HG03565 (cell line): ENCODE results near the gene RPL32.
"Not testable (repeated sequence)": the region's sequence is repeated elsewhere in the genome, so short reads cannot be mapped to it uniquely, and the experiment has no call there.

Source experiments
- ATAC-seq: cut with Tn5 transposase; IDR thresholded peaks from one replicate; pipeline ENCODE4 v1.9.1; 2021; ENCODE audit warnings: mild to moderate bottlenecking, moderate library complexity; ENCODE audit not compliant: unreplicated experiment

Gene RPL32

GRCh38 chr3:12810013-12810780, 31.2 kb downstream of the RPL32 start:
- ATAC-seq = peak; percentile 95

- no peak for ATAC-seq
Measured at GRCh38 chr3:12809435-12809834, 31.9 kb downstream of the RPL32 start.

- ATAC-seq = no peak
Measured at GRCh38 chr3:12809001-12809400, 32.4 kb downstream of the RPL32 start.

GRCh38 chr3:12808587-12808986, 32.8 kb downstream of the RPL32 start:
- ATAC-seq = no peak

GRCh38 chr3:12807601-12808359, 33.6 kb downstream of the RPL32 start:
- ATAC-seq = no peak

DNA sequence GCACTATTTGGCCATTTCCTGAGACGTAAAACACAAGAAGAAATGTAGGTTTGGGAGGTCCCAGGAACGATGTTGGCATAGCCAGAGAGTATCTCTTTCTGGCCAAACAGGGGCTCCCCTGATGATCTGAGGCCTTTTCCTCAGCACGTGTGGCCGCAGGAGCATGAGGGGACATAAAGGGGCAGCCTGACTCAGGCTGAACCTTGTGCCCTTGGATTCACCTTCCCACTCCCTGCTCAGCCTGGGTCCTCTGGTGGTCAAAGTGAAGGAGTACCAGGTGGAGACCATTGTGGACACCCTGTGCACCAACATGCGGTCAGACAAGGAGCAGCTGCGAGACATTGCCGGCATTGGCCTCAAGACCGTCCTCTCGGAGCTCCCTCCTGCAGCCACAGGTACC, 34.3 kb downstream of the RPL32 start:
- no peak for ATAC-seq

- ATAC-seq = no peak
Measured at GRCh38 chr3:12803371-12803770, 38.0 kb downstream of the RPL32 start.

DNA sequence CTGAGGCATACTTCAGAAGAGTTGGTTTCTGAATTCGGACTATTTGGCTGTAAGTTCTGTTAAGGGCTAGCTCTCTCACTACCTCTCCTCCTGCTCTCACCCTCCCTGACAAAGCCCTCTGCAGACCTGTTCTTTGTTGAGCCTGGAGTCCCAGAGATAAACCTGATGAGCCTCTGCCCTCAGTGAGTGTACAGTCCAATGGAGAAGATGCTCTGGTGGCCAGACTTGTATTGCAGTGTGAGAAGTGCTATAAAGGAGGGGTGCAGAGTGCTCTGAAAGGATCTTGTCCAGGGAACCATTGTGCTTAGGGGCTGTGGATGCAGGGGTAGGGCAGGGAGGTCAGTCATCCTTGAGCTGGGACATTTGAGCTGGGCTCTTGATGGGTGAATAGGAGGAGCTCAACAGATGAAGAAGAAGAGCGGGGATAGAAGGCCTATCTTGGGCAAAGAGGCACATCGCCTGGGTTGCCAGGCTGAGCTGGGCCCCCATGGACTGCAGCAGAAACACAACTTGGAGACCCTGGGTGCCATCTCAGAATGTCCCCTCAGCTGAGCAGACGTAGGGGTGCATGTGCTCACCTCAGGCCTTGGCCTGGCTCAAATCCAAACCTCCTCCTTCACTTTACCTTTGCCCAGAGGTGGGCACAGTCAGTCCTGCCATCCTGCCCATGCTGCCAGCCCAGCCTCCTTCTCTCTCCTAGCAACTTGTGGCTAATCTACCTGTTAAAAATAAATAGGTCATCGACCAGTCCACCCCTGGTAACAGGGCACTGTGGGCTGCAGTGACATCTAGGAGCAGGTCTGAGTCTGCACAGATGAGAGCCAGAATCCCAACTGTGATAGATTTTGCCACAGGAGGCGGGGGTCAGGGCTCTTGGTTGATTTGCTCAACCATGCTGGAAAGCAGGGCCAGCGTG, 41.6 kb downstream of the RPL32 start:
- ATAC-seq = no peak

DNA sequence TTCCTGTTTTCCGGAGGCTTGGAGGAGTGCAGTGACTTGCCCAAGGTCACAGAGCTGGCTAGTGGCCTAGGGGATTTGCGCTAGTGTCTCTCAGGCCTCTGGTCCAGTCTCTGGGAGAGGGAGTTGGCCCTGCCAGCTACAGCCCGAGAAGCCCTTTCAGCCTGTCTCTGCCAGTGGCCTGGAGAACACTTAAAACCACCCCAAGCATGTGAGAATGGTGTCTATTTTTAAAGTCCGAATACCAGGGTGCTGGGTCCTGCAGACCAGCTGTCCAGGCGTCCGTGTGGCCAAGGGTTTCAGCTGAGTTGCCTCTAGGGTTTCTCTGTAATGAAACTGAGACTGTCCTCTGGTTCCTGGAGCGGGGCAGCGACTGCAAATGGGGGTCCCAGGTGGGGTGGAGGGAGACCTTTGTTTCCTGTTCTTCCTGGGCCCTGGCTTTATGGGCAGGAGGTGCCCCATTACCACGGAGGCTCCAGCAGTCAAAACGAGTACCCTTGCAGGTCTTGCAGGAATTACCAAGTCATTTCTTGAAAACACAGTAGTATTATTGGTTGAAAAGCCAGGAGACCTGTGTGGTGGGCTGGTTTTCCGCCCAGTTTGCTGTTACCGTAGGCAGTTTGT, 42.7 kb downstream of the RPL32 start:
- ATAC-seq = no peak

- ATAC-seq = no peak
Measured at GRCh38 chr3:12797892-12798558, 43.3 kb downstream of the RPL32 start.

- ATAC-seq = no peak
Measured at GRCh38 chr3:12797124-12797891, 44.1 kb downstream of the RPL32 start.

- ATAC-seq = no peak
Measured at GRCh38 chr3:12796171-12797123, 44.9 kb downstream of the RPL32 start, which contains the start of gene CAND2. Gene CAND2 (plus strand): TSS chr3:12796680. CDS start chr3:12796721, 41 bp downstream.

DNA sequence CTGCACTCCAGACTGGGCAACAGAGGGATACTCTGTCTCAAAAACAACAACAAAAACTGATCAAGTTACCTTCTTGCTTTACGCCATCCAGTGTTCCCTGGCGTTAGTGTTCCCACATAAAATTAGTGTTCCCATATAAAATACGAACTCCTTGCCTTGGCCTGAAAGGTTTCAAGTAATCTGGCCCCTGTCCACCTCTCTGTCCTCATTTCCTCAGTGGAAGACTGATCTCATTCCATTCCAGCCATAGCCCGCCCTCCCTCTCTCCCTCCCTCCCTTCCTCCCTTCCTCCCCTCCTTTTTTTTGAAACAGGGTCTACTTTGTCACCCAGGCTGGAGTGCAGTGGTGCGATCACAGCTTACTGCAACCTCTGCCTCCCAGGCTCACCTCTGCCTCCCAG, 47.7 kb downstream of the RPL32 start:
- no peak for ATAC-seq

- no peak for ATAC-seq
Measured at GRCh38 chr3:12791430-12791829, 49.9 kb downstream of the RPL32 start.

DNA sequence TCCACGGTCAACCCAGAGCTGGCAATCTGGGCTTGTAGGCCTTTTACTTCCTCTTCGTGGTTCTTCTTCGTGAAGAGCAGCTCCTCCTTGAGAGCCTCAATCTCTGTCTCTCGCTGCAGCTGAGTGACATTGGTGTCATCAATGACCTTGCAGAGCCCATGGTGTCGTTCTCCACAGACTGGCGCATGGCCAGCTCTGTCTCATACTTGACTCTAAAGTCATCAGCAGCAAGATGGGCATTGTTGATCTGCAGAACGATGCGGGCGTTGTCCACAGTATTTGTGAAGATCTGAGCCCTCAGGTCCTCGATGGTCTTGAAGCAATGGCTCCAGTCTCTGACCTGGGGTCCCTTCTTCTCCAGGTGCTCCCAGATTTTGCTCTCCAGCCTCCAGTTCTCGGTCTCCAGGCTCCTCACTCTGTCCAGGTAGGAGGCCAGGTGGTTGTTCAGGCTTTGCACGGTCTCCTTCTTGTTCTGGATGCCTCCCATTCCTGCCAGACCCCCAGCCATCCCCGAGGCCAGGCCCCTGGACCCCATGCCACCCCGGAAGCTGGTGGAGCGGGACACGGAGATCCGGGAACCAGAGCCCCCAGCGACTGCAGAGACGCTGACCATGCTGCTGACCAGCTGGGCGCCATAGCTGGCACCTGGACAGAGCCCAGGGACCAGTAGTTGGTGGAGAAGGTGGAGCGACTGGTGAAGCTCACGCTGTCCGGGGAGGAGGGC, 53.2 kb downstream of the RPL32 start:
- ATAC-seq = not testable (repeated sequence)

DNA sequence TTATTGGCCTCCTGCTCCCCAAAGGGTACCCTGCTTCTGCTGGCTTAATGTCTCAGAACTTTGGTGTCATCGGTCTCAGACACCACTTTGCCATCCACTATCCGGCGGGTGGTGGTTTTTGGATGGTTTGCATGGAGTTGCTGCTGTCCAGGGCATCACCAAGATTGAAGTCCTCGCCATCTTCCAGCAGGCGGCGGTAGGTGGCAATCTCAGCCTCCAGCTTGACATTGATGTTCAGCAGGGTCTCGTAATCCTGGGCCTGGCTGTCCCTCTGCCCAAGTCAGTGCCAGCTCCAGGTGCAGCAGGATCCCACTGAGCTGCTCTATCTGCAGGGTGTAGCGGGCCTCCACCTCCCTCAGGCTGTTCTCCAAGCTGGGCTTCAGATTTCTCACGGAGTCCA, 54.0 kb downstream of the RPL32 start:
- not testable (repeated sequence) for ATAC-seq

DNA sequence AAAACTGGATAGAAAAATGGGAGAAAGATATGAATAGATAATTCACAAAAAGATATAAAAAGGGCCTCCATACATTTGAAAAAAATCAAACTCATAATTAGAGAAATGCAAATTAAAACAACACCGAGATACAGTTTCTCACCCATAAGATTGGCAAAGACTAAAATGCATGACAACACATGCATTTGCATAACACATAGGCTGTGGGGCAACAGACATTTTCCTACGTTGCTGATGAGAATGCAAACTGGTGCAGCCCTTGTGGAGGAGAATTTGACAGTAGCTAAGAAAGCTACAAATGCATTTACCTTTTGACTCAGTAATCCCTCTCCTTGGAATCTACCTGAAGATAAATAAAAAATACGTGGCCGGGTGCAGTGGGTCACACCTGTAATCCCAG, 56.3 kb downstream of the RPL32 start:
- no peak for ATAC-seq
